Measurements from ENCODE around the gene PLPP4.

PLPP4 gene
- 0 reads per million in 3 experiments for total RNA-seq

DNA sequence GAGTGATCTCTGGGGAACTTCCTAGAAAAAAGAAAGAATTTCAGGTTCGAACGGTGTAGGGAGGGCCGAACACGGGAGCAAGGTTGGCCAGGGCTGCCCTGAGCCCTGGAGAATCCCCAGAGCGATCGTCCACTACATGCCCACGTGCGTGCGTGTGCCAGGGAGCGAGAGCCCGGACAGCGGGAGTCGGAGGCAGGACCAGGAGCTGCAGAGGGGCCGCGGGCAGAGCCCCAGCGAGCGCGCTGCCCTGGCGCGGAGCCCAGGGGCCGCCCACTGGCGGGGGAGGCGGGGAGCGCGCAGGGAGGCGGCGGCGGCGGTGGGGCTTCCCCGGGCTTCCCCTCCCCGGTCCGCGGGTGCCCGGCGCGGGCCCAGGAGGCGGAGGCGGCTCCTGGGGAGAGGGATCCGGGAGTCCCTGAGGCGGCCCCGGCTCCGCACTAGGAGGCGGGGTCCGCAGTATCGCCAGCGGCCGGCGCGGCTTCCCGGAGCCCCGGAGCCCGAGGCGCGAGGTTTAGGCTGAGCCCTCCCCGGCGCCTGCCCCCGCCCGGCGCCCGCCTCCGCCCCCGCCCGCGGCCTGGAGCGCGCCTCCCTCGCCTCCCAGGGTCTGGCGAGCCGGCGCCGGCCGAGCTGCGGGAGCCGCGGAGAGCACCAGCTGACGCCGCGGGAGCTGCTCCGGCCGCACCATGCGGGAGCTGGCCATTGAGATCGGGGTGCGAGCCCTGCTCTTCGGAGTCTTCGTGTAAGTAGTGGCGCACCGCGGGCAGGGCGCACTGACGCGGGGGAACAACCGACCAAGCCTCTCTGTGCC lies at the start of gene PLPP4:
TSS of gene PLPP4 (plus strand) at position 602 of the 805 bp plus-strand sequence. CDS start at position 681, 79 bp downstream.
- DNase-seq: no peak

DNA sequence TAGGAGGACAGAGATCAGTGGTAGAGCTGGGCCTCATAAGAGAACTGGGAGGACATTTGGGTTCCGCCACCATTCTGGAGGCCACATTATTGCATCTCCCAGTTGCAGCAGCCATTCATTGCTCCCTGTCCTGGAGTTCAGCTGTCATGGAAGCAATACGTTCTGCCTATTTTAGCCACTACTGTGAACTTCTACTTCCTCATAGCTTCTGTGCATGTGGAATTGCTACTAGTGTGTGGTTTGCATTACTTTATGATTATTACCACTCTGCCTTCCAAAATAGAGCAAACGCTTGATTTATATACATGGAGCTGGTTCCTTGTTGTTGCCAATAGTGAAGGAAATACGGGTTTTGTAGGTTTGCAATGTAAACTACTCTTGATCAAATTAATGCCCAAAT lies 47.2 kb upstream of the PLPP4 start:
- no peak for DNase-seq

DNA sequence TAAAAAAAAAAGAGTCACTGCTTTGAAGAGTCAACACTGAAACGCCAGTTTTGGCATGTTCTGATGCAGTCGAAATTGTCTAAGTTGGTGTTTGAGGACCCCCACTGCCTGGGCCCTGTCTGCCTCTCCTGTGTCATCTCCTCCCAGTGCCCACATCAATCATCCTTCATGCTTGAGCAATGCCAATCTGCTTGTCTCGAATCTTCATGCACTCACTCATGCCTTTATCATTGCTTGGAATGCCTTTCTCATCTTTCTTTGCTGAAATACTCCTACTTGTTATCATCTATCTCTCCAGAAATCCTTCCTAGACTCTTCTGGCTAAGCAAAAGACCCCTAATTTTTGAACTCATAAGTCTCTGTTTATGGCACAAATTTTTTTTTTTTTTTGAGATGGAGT lies 42.1 kb upstream of the PLPP4 start:
- no peak for DNase-seq

DNA sequence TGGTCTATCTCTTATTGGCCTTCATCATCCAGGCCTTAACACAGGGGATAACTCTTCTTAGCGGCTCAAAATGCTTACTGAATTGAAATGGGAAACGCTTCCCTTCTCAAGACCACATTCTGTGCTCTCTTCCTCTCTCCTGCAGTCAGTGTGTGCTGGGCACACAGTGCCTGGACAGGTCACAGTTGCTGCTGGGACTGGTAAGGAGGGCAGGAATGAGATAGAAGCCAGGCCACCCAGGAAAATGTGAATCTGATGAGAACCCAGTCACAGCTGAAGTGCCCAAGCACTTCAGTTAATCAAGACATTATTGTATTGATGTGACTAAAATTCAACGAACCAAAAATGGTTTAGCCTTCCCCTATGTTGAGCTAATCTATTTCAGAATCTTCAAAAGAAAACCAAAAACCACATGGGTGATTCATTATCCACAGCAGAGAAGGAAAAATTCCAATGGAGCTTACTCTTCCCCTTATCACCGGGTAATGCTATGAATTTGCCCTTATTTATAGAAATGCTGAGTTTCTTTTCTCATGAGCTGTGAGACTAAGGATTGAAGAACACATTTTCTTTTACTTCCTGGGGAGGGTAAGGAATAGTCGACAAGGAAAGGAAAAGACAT lies 41.2 kb upstream of the PLPP4 start:
- no peak for DNase-seq

DNA sequence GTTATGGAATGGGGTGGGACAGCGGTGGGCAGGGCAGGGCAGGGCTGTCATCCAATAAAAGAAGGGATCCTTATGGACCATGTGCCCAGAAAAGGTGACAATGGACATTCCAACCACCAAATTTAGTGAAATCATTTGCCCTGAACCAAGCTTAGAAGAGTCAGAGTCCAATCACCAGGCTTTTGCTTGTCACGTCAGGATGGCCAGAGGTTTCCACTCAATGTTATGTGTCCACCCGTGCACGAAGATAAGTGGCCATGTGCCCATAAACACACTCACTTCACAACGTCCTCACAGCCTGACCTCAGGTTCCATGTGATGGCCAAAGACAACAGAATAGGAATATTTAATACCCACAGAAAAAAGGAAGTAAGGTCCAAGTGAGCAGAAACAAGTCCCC lies 36.6 kb upstream of the PLPP4 start:
- no peak for DNase-seq

DNA sequence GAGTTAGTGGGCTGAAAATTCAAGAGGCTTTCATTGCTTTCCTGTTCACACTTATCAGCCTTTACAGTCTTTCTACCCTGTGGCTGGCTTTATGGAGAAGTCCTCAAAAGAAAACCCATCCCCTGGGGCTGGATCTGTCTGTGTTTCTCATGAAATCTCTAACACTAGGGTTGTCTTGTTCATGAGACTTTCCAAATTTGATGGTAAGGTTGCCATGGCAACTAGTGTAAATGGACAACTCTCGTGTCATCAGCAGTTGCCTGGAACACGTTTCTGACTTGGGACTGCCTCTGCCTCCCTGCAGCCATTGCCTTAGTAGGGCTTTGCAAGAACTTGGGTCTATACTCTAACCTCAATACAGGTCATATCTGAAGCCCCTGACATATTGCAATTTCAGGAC lies 35.8 kb upstream of the PLPP4 start:
- no peak for DNase-seq

DNA sequence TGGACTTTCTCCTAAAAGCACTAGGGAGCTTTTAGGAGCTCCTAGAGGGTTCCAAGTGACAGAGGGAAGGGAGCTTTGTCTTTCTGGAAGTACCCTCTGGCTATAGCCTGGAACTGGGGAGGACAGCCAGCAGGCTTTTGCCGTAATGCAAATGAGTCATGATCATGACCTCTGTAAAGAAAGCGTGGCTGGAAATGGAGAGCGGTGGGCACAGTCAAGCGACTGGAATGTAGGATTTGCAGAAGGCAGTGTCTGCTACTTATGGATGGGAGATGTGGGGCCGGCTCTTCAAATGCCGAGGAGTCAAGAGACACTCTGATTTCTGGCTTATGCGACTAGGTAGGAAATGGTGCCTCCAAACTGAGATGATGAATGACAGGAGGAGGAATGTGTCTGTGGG lies 34.6 kb upstream of the PLPP4 start:
- no peak for DNase-seq

DNA sequence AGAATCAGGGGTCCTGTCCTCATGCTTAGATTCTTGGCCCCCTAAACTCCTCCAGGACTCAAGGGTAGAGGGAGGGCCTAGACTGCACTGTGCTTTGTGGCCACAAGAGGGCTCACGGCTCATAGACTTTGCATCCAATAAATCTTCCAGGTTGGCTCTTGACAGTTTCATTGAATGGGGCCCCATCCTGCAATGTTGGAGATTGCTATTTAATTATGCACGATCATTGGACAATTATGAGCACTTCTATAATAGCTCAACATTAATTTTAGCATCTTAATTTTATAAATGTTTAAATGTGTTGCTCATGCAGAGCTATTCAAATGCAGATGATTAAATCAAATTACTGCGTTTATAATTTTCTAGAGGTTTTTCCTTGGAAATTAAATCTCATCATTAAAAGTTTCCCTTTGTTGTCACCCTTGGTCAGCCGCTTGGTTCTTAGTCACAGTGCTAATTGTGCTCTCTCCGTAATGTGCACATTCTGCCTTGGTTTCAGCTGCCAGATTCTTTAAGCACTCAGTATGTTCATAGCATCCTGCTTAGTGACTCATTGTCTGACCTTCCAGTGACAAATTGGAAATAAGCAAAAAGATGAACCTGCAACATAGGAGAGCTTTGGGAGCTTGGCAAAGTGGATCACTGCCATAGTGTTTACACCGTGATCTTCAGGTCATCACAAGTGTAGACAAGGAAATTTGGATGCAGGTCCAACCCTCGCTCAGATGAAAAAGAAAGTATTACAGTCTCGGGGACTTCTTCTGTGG lies 33.4 kb upstream of the PLPP4 start:
- DNase-seq: no peak

DNA sequence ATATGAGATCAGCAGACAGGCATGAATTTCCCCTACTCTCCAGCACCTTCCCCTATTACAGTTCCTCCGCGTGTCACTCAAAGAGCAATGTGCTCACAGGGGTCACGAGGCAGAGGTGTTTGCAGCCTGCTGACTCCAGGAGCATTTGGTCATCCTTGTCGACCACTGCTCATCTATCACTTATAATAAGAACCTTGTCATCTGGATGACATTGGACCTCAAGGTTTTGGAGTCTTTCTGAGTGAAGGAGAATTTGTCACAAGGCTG lies 32.9 kb upstream of the PLPP4 start:
- no peak for DNase-seq

DNA sequence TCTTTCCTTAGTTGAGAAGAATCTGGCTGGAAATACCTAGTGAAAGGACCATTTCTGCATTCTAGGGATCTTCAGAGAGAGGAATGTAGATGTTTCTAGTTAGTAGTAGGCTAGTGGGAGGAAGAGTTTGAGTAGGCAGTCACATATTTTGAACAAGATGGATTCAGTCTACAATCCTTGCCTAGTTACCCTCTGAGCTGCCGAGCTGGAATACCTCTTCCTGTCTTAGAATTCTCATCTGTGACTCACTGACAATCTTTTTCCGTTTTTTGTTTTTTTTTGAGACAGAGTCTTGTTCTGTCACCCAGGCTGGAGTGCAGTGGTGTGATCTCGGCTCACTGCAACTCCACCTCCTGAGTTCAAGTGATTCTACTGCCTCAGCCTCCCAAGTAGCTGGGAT lies 30.7 kb upstream of the PLPP4 start:
- DNase-seq: no peak

DNA sequence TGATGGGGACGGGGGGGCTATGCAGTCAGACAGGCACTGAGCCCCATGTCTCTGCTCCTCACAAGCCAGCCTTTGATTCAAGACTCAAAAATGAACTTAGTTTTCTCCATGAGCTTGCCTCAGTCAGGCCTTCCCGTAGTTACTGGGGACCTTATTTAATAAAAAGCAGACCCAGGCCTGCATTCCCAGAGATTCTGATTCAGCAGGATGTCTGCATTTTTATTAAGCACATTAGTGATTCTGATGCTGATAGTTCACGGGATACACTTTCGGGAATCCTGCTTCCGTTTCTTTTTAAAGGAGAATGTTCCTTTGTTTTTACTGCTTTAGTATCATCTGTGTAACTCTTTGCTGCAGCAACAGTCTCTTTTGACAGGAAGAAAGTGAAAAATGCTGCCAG lies 28.3 kb upstream of the PLPP4 start:
- no peak for DNase-seq

DNA sequence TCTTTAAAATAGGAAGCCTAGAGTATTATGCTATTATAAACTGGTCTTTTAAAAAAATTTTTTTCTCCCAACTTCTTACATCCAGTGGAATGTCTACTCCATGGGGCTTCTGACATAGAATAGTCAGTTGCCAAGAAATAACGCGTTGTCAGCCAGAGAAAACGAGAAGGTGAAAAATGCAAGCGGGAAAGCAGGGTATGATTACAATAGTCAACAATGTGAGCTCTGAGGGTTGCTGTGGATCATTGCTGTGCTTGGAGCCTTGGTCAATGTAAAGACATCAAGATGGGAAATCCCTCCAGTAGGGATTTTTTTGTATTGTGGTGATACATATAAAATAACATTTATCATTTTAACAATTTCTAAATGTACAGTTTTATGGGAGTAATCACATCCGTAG lies 27.6 kb upstream of the PLPP4 start:
- no peak for DNase-seq

DNA sequence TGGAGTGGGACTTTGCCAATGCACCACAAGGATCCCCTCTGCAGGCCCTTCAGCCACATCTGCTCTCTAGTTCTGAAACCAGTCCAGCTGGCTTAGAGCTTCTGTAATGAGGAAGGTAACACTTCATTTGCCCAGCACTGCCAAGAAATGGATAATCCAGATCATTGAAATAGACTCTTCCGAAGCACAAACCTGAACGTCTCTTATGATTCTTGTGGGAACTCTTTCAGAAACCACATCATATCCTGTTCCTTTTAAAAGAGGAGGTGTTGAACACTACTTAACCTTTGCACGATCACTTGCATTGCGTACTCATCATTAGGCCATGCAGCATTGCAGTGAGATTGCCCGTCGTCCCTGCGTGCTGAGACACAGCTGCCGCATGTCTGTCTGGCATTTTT lies 25.8 kb upstream of the PLPP4 start:
- no peak for DNase-seq

DNA sequence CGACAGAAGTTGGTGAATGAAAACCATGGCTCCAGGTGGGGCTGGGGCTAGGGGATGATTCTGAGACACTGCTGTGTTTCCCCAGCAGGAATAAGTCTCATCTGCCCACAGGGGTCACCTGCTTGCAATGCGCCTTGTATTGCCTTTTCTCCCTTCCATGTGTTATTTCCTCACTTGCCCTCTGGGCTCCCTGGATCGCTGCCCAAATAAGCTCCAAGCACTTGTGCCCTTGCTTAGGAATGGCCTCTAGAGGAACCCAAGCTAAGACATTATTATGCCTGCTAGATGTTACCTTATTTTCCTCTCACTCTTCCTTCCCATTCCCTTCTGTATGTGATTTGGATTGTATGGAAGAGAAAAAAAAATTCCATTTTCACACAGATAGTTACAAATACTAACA lies 24.8 kb upstream of the PLPP4 start:
- no peak for DNase-seq

DNA sequence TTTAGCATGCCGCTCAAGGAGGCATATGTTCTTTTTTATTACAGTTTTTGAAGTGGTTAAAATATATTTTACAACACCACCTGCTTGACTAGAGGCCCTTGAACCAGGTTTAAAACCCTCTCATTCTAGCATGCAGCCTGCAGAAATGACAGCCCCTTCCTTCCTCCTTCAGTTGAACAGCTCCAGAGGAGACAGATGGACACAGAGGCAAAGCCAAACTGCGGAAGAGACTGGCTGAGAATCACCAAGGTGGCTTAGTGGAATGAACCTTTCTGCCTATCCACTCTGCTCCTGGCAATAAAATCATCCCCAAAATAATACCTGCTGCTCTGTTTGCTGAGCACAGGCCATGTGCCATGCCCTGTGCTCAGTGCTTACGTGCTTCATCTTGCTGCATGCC lies 23.9 kb upstream of the PLPP4 start:
- DNase-seq: no peak

DNA sequence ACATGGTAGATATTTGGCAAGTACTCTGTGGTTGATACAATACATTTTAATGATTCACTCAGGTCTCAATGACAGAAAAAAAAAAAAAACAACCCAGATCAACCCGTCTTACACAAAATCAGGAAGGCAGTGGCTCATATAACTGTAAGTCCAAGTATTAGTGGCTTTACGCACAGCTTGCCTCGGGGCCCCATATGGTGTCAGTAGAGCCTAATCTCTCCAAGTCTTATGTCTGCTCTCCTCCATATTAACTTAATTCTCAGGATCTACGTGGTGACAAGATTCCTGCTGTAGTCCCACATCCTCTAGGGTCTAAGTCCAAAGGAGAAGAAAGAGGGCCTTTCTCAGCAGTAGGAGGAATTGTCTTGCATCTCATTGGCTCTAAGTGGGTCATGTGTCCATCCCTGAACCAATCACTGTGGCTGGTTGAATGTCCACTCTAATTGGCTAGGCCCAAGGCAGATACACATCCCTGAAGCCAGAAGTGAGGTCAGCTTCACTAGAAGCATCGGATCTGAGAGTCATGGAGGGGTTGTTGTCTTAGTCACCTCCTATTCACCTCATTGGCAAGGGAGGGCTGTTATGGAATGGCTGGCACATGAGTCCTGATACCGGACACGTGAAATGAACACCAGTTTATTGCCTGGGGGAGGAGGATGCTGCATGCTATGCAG lies 20.5 kb upstream of the PLPP4 start:
- no peak for DNase-seq

DNA sequence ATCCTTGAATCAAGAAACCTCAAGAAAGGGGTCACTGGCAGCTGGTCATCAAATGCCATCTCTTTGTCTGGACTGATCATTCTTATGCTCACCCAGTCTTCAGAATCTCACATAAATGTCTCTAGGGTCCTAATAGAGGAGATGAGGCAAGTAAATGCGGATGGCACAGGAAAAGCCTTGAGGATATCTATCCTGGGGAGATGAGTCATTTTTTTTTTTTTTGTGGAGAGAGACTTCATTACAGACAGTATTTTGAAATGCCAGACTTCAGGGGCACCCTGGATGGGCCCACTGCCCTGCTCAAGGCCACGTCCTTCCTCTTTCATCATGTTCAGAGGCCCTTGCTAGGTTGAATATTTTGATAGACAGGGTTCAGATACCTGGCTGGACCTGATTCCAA lies 19.5 kb upstream of the PLPP4 start:
- no peak for DNase-seq

DNA sequence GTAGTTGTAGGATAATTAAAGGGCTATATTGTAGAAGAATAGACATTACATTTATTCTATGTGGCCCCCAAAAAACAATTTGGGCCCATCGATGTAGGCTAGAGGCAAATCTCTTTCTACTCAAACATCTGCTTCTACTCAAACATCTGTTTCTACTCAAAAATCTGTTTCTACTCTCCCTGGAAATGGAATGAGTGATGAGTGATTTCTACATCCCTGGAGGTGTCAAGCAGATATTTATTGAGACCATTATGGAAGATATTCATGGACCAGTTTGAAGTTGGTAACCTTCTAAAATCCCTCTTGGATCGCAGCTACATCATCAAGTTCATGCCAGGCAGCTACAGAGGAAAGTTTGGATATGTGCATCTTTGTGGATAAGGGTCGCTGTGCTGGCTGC lies 5.1 kb upstream of the PLPP4 start:
- DNase-seq: no peak

DNA sequence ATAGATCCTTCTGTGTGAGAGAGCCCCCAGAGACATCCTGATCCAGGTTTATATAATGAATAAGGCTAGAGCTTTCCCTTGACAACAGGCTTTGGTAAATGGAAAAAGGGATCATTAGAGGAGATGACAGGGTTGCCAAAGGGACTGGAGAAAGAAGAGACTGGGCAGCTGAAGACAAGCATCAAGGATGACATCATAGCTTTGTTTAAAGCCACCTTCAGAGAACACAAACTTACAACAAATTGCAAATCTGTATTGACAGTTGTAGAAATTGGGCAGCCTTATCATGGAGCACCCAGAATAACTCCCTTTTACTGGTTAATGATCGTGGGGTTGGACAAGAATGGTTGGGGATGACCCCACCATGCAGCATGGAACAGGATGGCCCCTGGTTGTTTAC lies 3.7 kb upstream of the PLPP4 start:
- DNase-seq: no peak

DNA sequence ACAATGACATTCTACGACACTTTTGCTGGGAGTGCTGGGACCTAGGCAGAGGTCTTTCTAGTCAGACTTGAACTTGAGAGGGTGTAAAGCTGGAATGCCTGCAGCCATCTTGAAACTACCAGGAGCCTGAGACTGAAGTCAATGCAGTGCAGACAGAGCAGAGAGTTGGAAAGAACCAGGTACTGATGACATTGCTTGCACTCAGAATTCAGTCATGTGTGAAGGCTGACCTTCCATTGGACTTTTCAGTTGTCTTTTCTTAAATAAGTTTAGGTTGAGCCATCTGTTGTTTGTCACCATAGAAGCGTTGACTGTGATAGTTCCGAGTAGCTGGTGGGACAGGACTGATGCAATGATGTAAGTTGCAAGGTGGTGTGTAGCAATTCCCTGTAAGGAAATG lies 3.1 kb upstream of the PLPP4 start:
- no peak for DNase-seq

DNA sequence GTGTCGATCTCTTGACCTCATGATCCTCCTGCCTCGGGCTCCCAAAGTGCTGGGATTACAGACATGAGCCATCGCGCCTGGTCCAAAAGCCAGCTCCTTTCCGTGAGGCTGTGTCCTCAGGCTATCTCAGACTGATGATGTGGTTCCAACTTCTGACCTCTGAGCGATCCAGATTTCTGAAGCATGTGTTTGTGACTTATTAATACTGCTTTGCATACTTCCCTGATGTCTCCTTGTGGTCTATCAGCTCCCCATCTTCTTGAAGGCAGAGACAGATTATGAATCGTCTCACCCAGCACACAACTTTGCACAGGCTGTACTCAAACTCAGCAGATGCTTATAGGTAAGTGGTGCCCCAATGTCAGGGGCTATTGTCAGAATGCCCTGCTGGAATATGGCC lies 2.0 kb upstream of the PLPP4 start:
- no peak for DNase-seq

DNA sequence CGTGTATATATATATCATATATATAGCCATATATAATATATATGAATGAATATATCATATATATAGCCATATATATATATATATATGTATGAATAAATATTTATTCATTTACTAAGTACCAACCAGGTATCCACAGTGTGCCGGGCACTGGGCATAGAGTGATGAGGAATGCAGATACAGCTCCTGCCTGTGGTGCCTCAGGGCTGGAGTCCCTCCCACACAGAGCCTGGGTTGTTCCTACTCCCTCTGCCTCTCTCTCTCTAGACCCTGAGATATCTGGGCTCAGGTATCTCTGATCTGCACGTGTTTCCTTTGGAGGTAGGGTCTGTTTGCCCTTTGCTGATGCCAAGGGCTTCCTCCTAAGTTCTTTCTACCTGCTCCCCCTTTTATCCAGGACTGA lies 1.4 kb upstream of the PLPP4 start:
- DNase-seq: no peak

DNA sequence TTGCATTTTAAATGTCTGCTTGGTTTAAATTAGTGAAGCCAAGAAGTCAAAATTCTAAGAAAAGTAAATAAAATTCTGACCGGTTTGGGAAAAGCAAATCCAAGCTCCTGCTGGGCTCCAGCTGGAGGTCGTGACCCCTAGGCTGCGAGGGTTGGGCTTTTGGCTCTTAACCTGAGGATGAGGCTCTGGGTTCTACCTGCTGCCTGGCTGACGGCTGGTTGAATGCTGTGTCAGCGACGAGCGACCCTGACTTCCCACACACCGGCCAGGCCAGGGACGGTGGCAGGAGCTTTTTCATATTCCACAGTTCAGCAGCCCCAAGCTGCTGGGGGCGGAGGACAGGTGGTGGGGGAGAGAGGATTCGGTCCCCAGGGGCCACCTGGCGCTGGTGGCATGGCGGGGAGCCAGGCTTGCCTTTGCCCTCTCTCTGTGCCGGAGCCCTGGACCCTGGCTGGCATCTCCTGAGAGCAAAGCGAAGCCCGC lies 843 bp upstream of the PLPP4 start:
- no peak for DNase-seq
